Epithelial cell of proximal tubule (primary cell): ENCODE measurements around the gene MKRN3. TPM values are rescaled to one million over a fixed set of nuclear protein-coding genes. Genes with fewer than 3 reads are reported as not detected.
"Not testable (repeated sequence)": the region's sequence is repeated elsewhere in the genome, so short reads cannot be mapped to it uniquely, and the experiment has no call there.

ENCODE experiments used
- DNase-seq: peaks from one replicate; pipeline ENCODE4 v3.0.0-alpha.2; 2011; ENCODE audit warnings: low read depth
- H3K4me3 ChIP-seq: 2 replicates; pipeline ENCODE4 v1.5.1; 2011; ENCODE audit warnings: low read depth, mild to moderate bottlenecking, low read length
- total RNA-seq: library from RNA; depleted of rRNA; stranded (reverse); fragments of >200 nt; gene quantifications from 2 replicates; pipeline ENCODE4 v1.2.3, GENCODE V29; 2015
- TF ChIP-seq, protein P1 (sequence below): conservative IDR thresholded peaks from 2 replicates; pipeline ENCODE4 v1.5.1; 2012; ENCODE audit warnings: low read depth, mild to moderate bottlenecking, low read length

MKRN3 gene
- total RNA-seq, 1 donor from 2014 or later, result 0.81 TPM

DNA sequence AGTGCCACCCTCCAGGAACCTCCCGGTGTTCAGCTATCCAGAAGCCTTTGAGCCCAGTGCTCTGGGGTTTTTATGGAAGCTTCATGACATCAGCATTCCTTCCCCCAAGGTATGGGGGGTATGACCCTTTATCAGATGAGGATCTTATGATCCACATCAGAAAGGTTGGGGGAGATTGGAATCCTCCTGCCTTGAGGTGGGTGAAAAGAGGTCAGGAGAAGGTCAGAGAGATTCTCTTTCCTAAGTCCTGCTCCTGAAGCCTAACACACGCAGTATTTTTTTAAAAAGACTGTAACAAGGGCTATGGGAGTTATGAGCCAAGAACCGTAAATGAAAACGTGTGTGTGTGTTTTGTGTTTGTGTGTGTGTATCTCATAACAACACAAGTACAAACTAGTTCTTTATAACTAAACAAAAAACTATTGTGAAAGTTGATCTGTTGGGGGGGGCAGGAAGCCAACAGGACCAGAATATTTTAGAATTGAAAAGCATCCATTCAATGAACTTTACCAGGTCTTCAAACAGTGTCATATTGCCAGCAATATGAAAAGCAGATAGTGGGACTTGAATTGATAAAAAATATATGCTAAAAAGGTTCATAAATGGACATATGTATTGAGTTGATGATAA is 13.2 kb downstream of the MKRN3 start:
- no peak overlapping the region for H3K4me3 ChIP-seq
- no peak for DNase-seq
- TF ChIP-seq, protein P1, sequence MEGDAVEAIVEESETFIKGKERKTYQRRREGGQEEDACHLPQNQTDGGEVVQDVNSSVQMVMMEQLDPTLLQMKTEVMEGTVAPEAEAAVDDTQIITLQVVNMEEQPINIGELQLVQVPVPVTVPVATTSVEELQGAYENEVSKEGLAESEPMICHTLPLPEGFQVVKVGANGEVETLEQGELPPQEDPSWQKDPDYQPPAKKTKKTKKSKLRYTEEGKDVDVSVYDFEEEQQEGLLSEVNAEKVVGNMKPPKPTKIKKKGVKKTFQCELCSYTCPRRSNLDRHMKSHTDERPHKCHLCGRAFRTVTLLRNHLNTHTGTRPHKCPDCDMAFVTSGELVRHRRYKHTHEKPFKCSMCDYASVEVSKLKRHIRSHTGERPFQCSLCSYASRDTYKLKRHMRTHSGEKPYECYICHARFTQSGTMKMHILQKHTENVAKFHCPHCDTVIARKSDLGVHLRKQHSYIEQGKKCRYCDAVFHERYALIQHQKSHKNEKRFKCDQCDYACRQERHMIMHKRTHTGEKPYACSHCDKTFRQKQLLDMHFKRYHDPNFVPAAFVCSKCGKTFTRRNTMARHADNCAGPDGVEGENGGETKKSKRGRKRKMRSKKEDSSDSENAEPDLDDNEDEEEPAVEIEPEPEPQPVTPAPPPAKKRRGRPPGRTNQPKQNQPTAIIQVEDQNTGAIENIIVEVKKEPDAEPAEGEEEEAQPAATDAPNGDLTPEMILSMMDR, result no peak

DNA sequence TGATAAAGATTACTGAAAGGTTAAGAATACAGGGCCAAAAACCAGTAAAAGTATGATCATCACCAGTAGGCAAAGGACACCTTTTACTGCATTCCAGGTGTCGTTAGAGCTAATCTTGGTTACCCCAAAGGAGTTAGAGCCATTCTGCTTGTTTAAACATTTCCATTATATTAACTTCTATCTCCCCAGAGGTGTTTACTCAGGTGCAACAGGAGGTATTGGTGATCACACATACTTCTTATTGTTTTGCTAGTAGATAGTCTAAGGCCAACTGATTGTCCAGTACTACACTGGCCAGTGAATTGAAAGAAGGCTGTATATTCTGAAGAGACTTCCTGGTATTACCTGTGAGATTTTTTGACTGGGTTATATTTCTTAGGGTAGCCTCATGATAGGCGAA is 22.8 kb downstream of the MKRN3 start:
- TF ChIP-seq, protein P1, result no peak
- no peak overlapping the region for H3K4me3 ChIP-seq

DNA sequence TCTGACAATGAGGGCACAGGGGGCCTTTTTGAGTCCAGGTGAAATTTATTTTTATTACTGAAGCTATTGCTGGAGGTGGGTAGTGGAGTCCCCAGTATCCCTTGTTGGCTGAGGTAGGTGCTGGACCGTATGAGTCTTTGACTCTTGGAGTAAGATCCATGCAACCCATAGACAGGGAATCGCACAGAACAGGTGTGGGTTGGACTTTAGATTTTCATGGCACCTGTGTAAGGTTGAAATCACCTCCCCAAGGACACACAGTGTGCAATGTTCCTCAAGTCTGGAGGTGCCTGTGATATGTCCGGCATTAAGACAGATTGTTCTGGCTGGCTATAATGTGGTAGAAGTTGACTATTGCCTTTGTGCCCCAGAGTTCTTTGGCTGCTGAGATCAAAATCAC is 23.5 kb downstream of the MKRN3 start:
- TF ChIP-seq, protein P1, result no peak
- H3K4me3 ChIP-seq, result no peak overlapping the region
- no peak for DNase-seq

More for the DNA sequence above, 22.8 kb downstream of the MKRN3 start:
- DNase-seq, result no peak

DNA sequence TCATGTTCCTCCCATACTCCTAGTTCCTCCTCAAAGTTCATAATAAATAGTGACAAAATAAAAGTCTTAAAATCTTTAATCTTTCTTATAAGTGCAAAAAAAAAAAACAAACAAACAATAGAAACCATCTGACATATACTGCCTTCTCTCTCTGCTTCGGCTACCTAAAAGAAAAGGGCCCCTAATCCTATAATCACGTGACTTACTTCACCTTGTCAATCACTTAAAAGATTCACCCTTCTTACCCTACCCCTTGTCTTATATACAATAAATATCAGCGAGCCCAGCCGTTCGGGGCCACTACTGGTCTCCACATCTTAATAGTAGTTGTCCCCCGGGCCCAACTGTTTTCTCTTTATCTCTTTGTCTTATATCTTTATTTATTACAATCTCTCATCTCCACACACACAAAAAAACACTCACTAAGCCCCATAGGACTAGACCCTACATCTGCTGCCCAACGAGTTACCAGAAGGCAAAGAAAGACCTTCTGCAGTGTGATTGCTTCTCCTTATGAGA is 28.8 kb downstream of the MKRN3 start:
- TF ChIP-seq, protein P1, result no peak
- no peak overlapping the region for H3K4me3 ChIP-seq
- DNase-seq, result no peak

DNA sequence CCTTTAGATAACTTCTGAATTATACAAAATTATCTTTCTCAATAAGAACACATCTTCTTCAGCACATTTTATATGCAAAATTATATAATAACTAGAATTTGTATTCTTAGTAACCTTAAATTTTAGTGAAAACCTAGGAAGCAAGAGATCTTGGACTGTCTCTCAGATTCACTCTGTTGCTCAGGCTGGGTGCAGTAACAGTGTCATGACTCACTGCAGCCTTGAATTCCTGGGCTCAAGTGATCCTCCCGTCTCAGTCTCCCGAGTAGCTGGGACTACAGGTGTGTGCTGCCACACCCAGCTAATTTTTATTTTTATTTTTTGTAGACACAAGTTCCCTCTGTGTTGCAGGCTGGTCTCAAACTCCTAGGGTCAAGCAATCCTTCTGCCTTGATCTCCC is 29.9 kb downstream of the MKRN3 start:
- no peak for DNase-seq
- TF ChIP-seq, protein P1, result no peak

DNA sequence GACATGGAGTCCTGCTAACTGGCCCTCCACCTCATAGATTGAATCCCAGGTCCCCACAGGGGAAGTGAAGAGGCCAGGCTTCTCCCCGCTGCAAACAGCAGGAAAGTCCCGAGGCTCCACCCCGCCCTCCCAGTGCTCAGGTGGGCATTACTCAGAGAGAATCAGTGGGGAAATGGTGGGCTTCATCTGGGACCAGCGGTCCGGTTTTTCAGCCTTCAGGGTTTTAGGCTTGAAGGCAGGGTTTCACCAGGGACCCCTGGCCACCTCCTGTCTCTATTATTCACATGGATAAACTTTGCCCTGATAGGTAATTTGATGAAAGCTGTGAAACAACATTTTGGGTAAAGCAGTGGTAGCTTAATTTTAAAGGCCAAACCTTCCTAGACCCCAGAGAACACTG is 31.3 kb downstream of the MKRN3 start:
- no peak for DNase-seq
- TF ChIP-seq, protein P1, result no peak
- no peak overlapping the region for H3K4me3 ChIP-seq

More for the DNA sequence above, 29.9 kb downstream of the MKRN3 start:
- no peak overlapping the region for H3K4me3 ChIP-seq

DNA sequence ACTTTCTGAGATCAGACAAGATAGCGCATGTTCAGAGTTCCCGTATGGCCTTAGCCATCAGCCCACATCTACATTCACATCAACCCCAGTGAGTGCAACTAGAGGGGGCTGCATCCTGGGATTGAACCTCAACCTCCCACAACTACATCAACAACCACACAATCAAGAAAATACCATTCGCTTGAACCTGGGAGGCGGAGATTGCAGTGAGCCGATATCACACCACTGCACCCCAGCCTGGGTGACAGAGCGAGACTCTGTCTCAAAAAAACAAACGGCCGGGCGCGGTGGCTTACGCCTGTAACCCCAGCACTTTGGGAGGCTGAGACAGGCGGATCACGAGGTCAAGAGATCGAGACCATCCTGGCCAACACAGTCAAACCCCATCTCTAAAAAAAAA is 31.8 kb downstream of the MKRN3 start:
- not testable (repeated sequence) for H3K4me3 ChIP-seq, DNase-seq
